NK-92 (cell line): Measurements from ENCODE around the gene RHO.
"Not testable (repeated sequence)": the region's sequence is repeated elsewhere in the genome, so short reads cannot be mapped to it uniquely, and the experiment has no call there.

Experiments
- DNase-seq: peaks from one replicate; lab custom pipeline; 2025; ENCODE audit not compliant: unreplicated experiment; lab: John Stamatoyannopoulos, UW

RHO gene

GRCh38 chr3:129542747-129543146 lies 14.3 kb downstream of the RHO start:
- no peak for DNase-seq

- DNase-seq: no peak
Observed at GRCh38 chr3:129543156-129543790, 14.8 kb downstream of the RHO start, which contains the start of gene H1-8. Gene H1-8 (plus strand): TSS chr3:129543175. CDS start chr3:129543219, 44 bp downstream.

GRCh38 chr3:129543999-129544398 lies 15.6 kb downstream of the RHO start:
- DNase-seq: no peak

GRCh38 chr3:129545951-129546350 lies 17.5 kb downstream of the RHO start:
- DNase-seq: not testable (repeated sequence)

- no peak for DNase-seq
Observed at GRCh38 chr3:129547241-129547640, 18.8 kb downstream of the RHO start.

- no peak for DNase-seq
Observed at GRCh38 chr3:129548104-129548965, 19.9 kb downstream of the RHO start.

GRCh38 chr3:129549006-129549800 lies 20.8 kb downstream of the RHO start:
- no peak for DNase-seq

- DNase-seq: no peak
Observed at GRCh38 chr3:129549805-129550204, 21.4 kb downstream of the RHO start.

GRCh38 chr3:129552287-129553050 lies 24.0 kb downstream of the RHO start:
- no peak for DNase-seq

GRCh38 chr3:129553171-129553570 lies 24.7 kb downstream of the RHO start:
- DNase-seq: no peak

- no peak for DNase-seq
Observed at GRCh38 chr3:129553719-129554118, 25.3 kb downstream of the RHO start.

- DNase-seq: no peak
Observed at GRCh38 chr3:129554356-129555152, 26.1 kb downstream of the RHO start.

- DNase-seq: no peak
Observed at GRCh38 chr3:129555153-129555550, 26.7 kb downstream of the RHO start.

GRCh38 chr3:129555616-129556357 lies 27.3 kb downstream of the RHO start:
- no peak for DNase-seq

GRCh38 chr3:129556358-129556695 lies 27.9 kb downstream of the RHO start:
- no peak for DNase-seq

GRCh38 chr3:129556890-129557547 lies 28.6 kb downstream of the RHO start:
- no peak for DNase-seq

- no peak for DNase-seq
Observed at GRCh38 chr3:129557548-129557894, 29.1 kb downstream of the RHO start.

- DNase-seq: no peak
Observed at GRCh38 chr3:129558081-129558771, 29.8 kb downstream of the RHO start.
